K562 (cell line): Measurements from ENCODE around the gene GLIS2. TPM values are rescaled to one million over a fixed set of nuclear protein-coding genes. Genes with fewer than 3 reads are reported as not detected.

ENCODE experiments used
- BRF1 ChIP-seq: IDR thresholded peaks from 3 replicates; pipeline ENCODE4 v1.6.1; 2011; ENCODE audit warnings: borderline replicate concordance, mild to moderate bottlenecking; ENCODE audit not compliant: insufficient read length; ENCODE audit errors: extremely low read depth
- CTBP1 ChIP-seq: fragments of 450-650 bp; IDR thresholded peaks from 2 replicates; pipeline ENCODE4 v1.6.1; 2016; ENCODE audit warnings: borderline replicate concordance
- HDAC1 ChIP-seq, 2 experiments: fragments of 450-650 bp; IDR thresholded peaks; 2 replicates each; pipeline ENCODE4 v1.6.1; 2016 to 2017; ENCODE audit warnings: inconsistent platforms in 1 of 2, mild to moderate bottlenecking in 1 of 2, moderate library complexity in 1 of 2
- KDM4B ChIP-seq, 2 experiments: fragments of 450-650 bp in 1 of 2; sonication (generic) in 1 of 2; IDR thresholded peaks; 2 replicates each; pipeline ENCODE4 v1.6.1; 2016 to 2017; ENCODE audit warnings: borderline replicate concordance in 2 of 2, antibody characterized with exemption in 1 of 2, low read depth in 1 of 2, mild to moderate bottlenecking in 1 of 2
- NFATC3 ChIP-seq: fragments of 450-650 bp; IDR thresholded peaks from 2 replicates; pipeline ENCODE4 v1.6.1; 2017; ENCODE audit warnings: mild to moderate bottlenecking
- PURB ChIP-seq: sonication (generic); formaldehyde crosslinking; IDR thresholded peaks from 2 replicates; pipeline ENCODE4 v1.9.0; 2021; ENCODE audit warnings: low read depth, mild to moderate bottlenecking, missing genetic modification reagents
- ZNF134 ChIP-seq: fragments of 250-450 bp; sonication (Bioruptor Pico); conservative IDR thresholded peaks from 2 replicates; pipeline ENCODE4 v1.4.0; 2020
- polyA plus RNA-seq, 8 experiments: library from polyadenylated mRNA; depleted of rRNA in 4 of 8; stranded (reverse) in 5 of 8; unstranded in 3 of 8; fragments of >200 nt; fragmentation: Nextera tagmentation in 2 of 8; fragmentation: Illumina TruSeq in 1 of 8; extraction: Ambion mirVana in 2 of 8; extraction: Trizol in 1 of 8; gene quantifications; 2 replicates each; pipeline versions ENCODE4 v1.2.1 to v1.2.3, GENCODE V29; 2011 to 2014; ENCODE audit warnings: inconsistent platforms in 1 of 8, missing spikeins in 1 of 8
- total RNA-seq, 7 experiments: library from RNA; depleted of rRNA in 6 of 7; stranded (reverse); fragments of >200 nt in 6 of 7; fragmentation: Illumina TruSeq in 2 of 7; extraction: Trizol in 2 of 7; gene quantifications; 2 replicates each; pipeline versions ENCODE4 v1.2.1 to v1.2.3, GENCODE V29; 2011 to 2021; ENCODE audit warnings: low replicate concordance in 1 of 7
- TF ChIP-seq, protein P1 (sequence below): sonication (generic); formaldehyde crosslinking; IDR thresholded peaks from 2 replicates; pipeline ENCODE4 v1.8.0; 2022; ENCODE audit warnings: missing genetic modification reagents, mild to moderate bottlenecking, borderline replicate concordance
- TF ChIP-seq, protein P2 (sequence below), 2 experiments: fragments of 250-450 bp in 1 of 2; fragments of 450-650 bp in 1 of 2; sonication (Bioruptor Pico) in 1 of 2; IDR thresholded peaks; 2 replicates each; pipeline versions ENCODE4 v1.6.1 to v1.8.0; 2016 to 2021; ENCODE audit warnings: mild to moderate bottlenecking in 2 of 2, moderate library complexity in 2 of 2, missing compliant biosample characterization in 1 of 2, missing genetic modification characterization in 1 of 2
- TF ChIP-seq, protein P3 (sequence below): fragments of 250-450 bp; sonication (Bioruptor Pico); IDR thresholded peaks from 2 replicates; pipeline ENCODE4 v1.4.0; 2020

GLIS2 gene
- total and polyA plus RNA-seq, 9 of the 15 experiments (the other 6 are each of a cell fraction or from before 2014, with no cell fraction given): 0.10 to 9.0 (median 0.57) TPM

DNA sequence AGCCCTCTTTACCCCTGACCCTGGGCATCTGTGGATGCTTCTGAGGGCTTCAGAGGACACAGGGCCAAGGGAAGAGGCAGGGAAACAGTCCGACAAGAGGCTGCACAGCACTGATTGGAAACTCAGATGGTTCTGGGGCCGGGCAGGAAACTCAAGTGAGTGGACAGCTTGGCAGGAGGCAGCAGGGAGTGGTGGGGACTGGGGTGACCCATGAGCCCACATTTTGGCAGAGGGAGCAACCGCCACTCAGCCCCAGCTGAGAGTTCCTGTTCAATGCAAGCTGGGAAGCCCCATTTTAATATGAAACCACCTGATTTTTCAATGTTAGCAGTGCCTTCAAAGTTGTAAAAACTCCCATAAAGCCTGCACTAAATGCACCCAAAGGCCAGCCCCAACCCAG lies 54.3 kb downstream of the GLIS2 start (continued):
- TF ChIP-seq PURB (CRISPR knock-in tag) (no peak), BRF1 (no peak), HDAC1 (IDR thresholded peaks at IDR 0.05) (no peak), CTBP1 (no peak), NFATC3 (no peak), KDM4B (IDR thresholded peaks at IDR 0.05; ENCODE audit: borderline replicate concordance in 2 of 2, low read depth in 1 of 2) (no peak), ZNF134 (CRISPR knock-in tag) (no peak)
- TF ChIP-seq, protein P1, sequence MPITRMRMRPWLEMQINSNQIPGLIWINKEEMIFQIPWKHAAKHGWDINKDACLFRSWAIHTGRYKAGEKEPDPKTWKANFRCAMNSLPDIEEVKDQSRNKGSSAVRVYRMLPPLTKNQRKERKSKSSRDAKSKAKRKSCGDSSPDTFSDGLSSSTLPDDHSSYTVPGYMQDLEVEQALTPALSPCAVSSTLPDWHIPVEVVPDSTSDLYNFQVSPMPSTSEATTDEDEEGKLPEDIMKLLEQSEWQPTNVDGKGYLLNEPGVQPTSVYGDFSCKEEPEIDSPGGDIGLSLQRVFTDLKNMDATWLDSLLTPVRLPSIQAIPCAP (CRISPR knock-in tag): no peak
- TF ChIP-seq, protein P2, sequence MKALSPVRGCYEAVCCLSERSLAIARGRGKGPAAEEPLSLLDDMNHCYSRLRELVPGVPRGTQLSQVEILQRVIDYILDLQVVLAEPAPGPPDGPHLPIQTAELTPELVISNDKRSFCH (CRISPR knock-in tag; IDR thresholded peaks at IDR 0.05): no peak
- TF ChIP-seq, protein P2 (tag; IDR thresholded peaks at IDR 0.05): no peak
- TF ChIP-seq, protein P3, sequence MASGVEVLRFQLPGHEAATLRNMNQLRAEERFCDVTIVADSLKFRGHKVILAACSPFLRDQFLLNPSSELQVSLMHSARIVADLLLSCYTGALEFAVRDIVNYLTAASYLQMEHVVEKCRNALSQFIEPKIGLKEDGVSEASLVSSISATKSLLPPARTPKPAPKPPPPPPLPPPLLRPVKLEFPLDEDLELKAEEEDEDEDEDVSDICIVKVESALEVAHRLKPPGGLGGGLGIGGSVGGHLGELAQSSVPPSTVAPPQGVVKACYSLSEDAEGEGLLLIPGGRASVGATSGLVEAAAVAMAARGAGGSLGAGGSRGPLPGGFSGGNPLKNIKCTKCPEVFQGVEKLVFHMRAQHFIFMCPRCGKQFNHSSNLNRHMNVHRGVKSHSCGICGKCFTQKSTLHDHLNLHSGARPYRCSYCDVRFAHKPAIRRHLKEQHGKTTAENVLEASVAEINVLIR (CRISPR knock-in tag): no peak
